Panc1 (cell line): ENCODE measurements around the gene ZFX.

Experiments
- CTCF ChIP-seq: fragments of 450-650 bp; IDR thresholded peaks from 2 replicates; pipeline ENCODE4 v1.5.1; 2017; ENCODE audit warnings: mild to moderate bottlenecking
- POLR2AphosphoS5 ChIP-seq: IDR thresholded peaks from 2 replicates; pipeline ENCODE4 v1.6.1; 2012; ENCODE audit warnings: mild to moderate bottlenecking, low read depth, low read length, moderate library complexity
- SIN3A ChIP-seq: IDR thresholded peaks from 2 replicates; pipeline ENCODE4 v1.6.1; 2012; ENCODE audit warnings: low read depth, mild to moderate bottlenecking, low read length, moderate library complexity, borderline replicate concordance; ENCODE audit not compliant: insufficient read depth
- TCF7L2 ChIP-seq: IDR thresholded peaks from 2 replicates; pipeline ENCODE4 v1.6.1; 2011; ENCODE audit warnings: mild to moderate bottlenecking, low read depth, low read length, inconsistent platforms
- TF ChIP-seq, protein P1 (sequence below), 2 experiments: IDR thresholded peaks; 2 replicates each; pipeline ENCODE4 v1.6.1; 2011 to 2012; ENCODE audit warnings: low read depth in 2 of 2, control low read depth in 1 of 2, low read length in 1 of 2, mild to moderate bottlenecking in 1 of 2, moderate library complexity in 1 of 2; ENCODE audit not compliant: insufficient read depth in 1 of 2

- TF ChIP-seq CTCF (no peak; the same call in 1 of the 2 replicates), POLR2AphosphoS5 (no peak), SIN3A (no peak), TCF7L2 (no peak)
- TF ChIP-seq, protein P1, sequence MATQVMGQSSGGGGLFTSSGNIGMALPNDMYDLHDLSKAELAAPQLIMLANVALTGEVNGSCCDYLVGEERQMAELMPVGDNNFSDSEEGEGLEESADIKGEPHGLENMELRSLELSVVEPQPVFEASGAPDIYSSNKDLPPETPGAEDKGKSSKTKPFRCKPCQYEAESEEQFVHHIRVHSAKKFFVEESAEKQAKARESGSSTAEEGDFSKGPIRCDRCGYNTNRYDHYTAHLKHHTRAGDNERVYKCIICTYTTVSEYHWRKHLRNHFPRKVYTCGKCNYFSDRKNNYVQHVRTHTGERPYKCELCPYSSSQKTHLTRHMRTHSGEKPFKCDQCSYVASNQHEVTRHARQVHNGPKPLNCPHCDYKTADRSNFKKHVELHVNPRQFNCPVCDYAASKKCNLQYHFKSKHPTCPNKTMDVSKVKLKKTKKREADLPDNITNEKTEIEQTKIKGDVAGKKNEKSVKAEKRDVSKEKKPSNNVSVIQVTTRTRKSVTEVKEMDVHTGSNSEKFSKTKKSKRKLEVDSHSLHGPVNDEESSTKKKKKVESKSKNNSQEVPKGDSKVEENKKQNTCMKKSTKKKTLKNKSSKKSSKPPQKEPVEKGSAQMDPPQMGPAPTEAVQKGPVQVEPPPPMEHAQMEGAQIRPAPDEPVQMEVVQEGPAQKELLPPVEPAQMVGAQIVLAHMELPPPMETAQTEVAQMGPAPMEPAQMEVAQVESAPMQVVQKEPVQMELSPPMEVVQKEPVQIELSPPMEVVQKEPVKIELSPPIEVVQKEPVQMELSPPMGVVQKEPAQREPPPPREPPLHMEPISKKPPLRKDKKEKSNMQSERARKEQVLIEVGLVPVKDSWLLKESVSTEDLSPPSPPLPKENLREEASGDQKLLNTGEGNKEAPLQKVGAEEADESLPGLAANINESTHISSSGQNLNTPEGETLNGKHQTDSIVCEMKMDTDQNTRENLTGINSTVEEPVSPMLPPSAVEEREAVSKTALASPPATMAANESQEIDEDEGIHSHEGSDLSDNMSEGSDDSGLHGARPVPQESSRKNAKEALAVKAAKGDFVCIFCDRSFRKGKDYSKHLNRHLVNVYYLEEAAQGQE (IDR thresholded peaks at IDR 0.05; ENCODE audit: insufficient read depth in 1 of 2, low read depth in 2 of 2, low read length in 1 of 2): no peak
Observed at GRCh38 chrX:24133312-24133711, 16.2 kb upstream of the ZFX start.
